ENCODE data around the gene TNS2. TPM values are rescaled to one million over a fixed set of nuclear protein-coding genes. Genes with fewer than 3 reads are reported as not detected.

Gene TNS2
- total and polyA plus RNA-seq, 2 of the 13 experiments (the other 11 are each of a cell fraction or from before 2014, with no cell fraction given) = 8.9 to 20.4 TPM

DNA sequence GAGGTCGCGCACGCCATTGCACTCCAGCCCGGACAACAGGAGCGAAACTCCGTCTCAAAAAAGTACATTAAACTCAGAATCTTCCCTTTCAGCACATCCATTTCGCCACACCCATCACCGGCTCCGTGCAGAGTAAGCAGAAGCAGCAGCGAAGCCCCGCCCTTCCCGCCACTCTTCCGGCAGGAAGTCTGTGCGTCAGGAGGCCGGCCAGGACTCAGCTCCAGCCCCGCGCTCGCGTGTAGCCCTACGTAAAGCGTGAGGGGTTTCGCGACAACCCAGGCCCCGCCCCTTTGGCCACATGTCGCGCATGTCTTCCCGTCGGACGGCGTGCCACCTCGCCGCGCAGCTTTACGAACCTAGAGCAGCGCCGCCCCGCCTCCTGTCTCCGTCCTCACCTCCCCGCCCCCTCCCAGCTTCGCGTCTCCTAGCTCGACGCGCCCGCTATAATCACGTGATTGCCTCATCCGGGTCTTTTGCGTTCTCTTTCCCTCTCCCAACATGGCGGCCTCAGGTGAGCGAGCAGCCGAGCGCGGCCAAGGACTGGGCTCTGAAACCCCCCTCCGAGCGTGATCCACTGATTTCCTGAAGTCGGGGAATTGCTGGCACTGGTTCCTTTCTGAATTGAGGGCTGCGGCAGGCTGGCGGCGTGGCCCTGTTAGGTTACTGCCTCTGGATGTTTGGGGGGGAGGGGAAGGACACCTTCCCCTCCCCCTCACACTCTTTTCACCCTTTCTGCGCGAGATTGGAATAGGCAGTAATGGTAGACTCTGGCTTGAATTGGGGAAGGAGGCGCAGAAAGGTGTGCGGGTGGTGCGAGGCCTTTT, 43.7 kb upstream of the TNS2 start, which contains the start of gene EIF4B (continued):
- TF ChIP-seq PBX2 (CRISPR knock-in tag; IDR thresholded peaks at IDR 0.05) = no peak
- 0 out of 2 replicates have a peak, but pooled peaks have one; percentile 20 for TF ChIP-seq ZNF703 (CRISPR knock-in tag; IDR thresholded peaks at IDR 0.05; ENCODE audit: borderline replicate concordance)
- TF ChIP-seq ZNF30 (CRISPR knock-in tag; IDR thresholded peaks at IDR 0.05) = no peak
- TF ChIP-seq ZNF207 (IDR thresholded peaks at IDR 0.05; ENCODE audit: borderline replicate concordance) = peak; percentile 78; the same call in 1 of the 2 replicates
- TF ChIP-seq CEBPZ (IDR thresholded peaks at IDR 0.05; ENCODE audit: low read length) = no peak
- no peak for TF ChIP-seq CCAR2 (optimal IDR thresholded peaks at IDR 0.05; ENCODE audit: low read depth, low read length)
- no peak for TF ChIP-seq PHB2 (IDR thresholded peaks at IDR 0.05; ENCODE audit: partially characterized antibody)
- TF ChIP-seq ZNF883 (CRISPR knock-in tag; IDR thresholded peaks at IDR 0.05; ENCODE audit: not compliant biosample characterization) = no peak
- TF ChIP-seq ZNF7 (CRISPR knock-in tag; IDR thresholded peaks at IDR 0.05) = no peak
- no peak for TF ChIP-seq GRHL1 (CRISPR knock-in tag; conservative IDR thresholded peaks at IDR 0.05)
- TF ChIP-seq PAF1 (CRISPR knock-in tag; IDR thresholded peaks at IDR 0.05) = no peak
- no peak for TF ChIP-seq TCF7 (IDR thresholded peaks at IDR 0.05; ENCODE audit: low read depth)
- no peak for TF ChIP-seq PHF5A (CRISPR knock-in tag; IDR thresholded peaks at IDR 0.05; ENCODE audit: low read depth, unreplicated experiment)
- no peak for TF ChIP-seq GPN1 (CRISPR knock-in tag; IDR thresholded peaks at IDR 0.05; ENCODE audit: borderline replicate concordance)
- no peak for TF ChIP-seq ZNF24 (IDR thresholded peaks at IDR 0.05)
- no peak for TF ChIP-seq ZNF773 (CRISPR knock-in tag; IDR thresholded peaks at IDR 0.05; ENCODE audit: borderline replicate concordance)
- TF ChIP-seq, protein P1, sequence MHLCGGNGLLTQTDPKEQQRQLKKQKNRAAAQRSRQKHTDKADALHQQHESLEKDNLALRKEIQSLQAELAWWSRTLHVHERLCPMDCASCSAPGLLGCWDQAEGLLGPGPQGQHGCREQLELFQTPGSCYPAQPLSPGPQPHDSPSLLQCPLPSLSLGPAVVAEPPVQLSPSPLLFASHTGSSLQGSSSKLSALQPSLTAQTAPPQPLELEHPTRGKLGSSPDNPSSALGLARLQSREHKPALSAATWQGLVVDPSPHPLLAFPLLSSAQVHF (CRISPR knock-in tag; IDR thresholded peaks at IDR 0.05) = no peak
- TF ChIP-seq CREB3 (CRISPR knock-in tag; IDR thresholded peaks at IDR 0.05) = no peak
- peak; percentile 79 for TF ChIP-seq ZBTB26 (CRISPR knock-in tag; IDR thresholded peaks at IDR 0.05; ENCODE audit: borderline replicate concordance)
- peak; percentile 48 to 57 for TF ChIP-seq MAFK (conservative IDR thresholded peaks at IDR 0.05 in 1 of 2, IDR thresholded peaks at IDR 0.05 in 1 of 2; ENCODE audit: low read length in 2 of 2)
- TF ChIP-seq SMC3 (IDR thresholded peaks at IDR 0.05; ENCODE audit: low read length) = no peak

All from HepG2 (cell line).